ENCODE data around the gene ABCB9.

DNA sequence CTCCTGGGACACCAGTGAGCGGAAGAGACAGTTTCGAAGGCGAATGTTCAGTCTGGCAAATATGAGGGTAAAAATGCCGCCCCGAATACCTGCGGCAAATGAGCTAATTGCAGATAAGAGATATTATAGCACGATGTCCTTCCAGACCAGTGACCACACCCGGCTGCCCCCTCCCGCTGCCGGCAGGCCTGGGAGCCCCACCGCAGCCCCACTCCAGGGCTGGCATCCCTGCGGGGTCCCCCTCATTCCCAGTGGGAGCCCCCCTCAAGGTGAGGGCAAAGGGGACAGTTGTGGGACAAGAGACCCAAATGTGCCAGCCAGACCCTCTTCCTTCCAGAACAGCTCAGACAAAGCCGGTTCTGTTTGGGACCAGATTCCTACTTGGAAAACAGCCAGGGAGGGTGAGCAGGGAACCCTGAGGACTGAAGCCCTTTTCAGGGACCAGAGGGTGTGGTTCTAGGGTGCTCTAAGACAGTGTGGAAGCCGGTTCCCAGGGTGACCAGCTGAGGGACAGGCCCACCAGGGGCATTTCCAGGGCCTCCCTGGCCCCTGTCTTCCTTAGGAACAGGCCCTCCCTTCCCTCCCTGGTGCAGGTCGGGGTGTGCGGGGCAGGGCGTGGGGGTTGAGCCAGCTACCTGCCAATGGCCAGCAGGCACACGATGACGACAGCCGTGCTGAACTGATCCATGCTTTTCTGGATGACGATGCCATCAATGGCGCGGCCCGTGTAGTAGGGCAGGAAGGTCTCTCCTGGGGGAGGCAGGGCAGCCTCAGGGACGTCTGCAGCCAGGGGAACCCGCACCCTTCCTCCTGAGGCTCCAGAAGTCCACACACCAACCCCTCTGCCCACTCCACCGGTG, 16.2 kb downstream of the ABCB9 start:
- TF ChIP-seq, protein P1, sequence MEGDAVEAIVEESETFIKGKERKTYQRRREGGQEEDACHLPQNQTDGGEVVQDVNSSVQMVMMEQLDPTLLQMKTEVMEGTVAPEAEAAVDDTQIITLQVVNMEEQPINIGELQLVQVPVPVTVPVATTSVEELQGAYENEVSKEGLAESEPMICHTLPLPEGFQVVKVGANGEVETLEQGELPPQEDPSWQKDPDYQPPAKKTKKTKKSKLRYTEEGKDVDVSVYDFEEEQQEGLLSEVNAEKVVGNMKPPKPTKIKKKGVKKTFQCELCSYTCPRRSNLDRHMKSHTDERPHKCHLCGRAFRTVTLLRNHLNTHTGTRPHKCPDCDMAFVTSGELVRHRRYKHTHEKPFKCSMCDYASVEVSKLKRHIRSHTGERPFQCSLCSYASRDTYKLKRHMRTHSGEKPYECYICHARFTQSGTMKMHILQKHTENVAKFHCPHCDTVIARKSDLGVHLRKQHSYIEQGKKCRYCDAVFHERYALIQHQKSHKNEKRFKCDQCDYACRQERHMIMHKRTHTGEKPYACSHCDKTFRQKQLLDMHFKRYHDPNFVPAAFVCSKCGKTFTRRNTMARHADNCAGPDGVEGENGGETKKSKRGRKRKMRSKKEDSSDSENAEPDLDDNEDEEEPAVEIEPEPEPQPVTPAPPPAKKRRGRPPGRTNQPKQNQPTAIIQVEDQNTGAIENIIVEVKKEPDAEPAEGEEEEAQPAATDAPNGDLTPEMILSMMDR (conservative IDR thresholded peaks at IDR 0.05; ENCODE audit: low read depth, low read length): no peak
- TF ChIP-seq EZH2phosphoT487 (IDR thresholded peaks at IDR 0.05; ENCODE audit: borderline replicate concordance, low read length): no peak
